ENCODE results near the gene CALCR. TPM values are rescaled to one million over a fixed set of nuclear protein-coding genes. Genes with fewer than 3 reads are reported as not detected.
"Not testable (repeated sequence)": the region's sequence is repeated elsewhere in the genome, so short reads cannot be mapped to it uniquely, and the experiment has no call there.

CALCR gene
- total RNA-seq, 2 donors from 2014 or later, result 0.45 TPM; not detected in 1

DNA sequence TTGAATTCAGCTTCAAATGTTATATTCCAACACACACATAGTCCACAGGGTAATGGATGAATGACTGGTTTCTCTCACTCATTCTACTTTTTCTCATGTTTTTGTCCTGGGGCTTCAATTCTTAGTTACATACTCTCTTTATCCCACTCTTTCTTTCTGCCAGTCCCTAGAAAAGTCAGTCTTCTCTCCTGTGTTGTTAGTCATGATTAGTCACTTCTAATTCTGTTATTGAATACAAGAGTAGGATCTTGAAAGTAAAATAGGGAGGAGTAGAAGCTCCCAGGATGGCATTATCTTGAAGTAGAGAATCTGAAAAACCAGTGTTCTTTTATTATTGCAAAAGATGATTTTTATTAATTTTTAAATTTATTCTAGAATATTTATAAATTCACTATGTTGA lies 45.5 kb upstream of the CALCR start:
- no peak for DNase-seq (ENCODE audit: low spot score)
- no peak overlapping the region for H3K27ac ChIP-seq
- no peaks in the 10 kb centered on the region for H3K9me3 ChIP-seq
- no peaks in the 10 kb centered on the region for H3K27me3 ChIP-seq (replicated peaks; ENCODE audit: insufficient read depth)
- no peaks in the 10 kb centered on the region for H3K36me3 ChIP-seq
- H3K4me3 ChIP-seq, result no peak overlapping the region
- intact Hi-C loops (cut with DNase I), result no loop called here
- H3K4me1 ChIP-seq (replicated peaks), result no peaks in the 10 kb centered on the region
- TF ChIP-seq POLR2A (IDR thresholded peaks at IDR 0.05) (no peak), POLR2AphosphoS5 (IDR thresholded peaks at IDR 0.05) (no peak)
- TF ChIP-seq, protein P1, sequence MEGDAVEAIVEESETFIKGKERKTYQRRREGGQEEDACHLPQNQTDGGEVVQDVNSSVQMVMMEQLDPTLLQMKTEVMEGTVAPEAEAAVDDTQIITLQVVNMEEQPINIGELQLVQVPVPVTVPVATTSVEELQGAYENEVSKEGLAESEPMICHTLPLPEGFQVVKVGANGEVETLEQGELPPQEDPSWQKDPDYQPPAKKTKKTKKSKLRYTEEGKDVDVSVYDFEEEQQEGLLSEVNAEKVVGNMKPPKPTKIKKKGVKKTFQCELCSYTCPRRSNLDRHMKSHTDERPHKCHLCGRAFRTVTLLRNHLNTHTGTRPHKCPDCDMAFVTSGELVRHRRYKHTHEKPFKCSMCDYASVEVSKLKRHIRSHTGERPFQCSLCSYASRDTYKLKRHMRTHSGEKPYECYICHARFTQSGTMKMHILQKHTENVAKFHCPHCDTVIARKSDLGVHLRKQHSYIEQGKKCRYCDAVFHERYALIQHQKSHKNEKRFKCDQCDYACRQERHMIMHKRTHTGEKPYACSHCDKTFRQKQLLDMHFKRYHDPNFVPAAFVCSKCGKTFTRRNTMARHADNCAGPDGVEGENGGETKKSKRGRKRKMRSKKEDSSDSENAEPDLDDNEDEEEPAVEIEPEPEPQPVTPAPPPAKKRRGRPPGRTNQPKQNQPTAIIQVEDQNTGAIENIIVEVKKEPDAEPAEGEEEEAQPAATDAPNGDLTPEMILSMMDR (IDR thresholded peaks at IDR 0.05), result no peak

DNA sequence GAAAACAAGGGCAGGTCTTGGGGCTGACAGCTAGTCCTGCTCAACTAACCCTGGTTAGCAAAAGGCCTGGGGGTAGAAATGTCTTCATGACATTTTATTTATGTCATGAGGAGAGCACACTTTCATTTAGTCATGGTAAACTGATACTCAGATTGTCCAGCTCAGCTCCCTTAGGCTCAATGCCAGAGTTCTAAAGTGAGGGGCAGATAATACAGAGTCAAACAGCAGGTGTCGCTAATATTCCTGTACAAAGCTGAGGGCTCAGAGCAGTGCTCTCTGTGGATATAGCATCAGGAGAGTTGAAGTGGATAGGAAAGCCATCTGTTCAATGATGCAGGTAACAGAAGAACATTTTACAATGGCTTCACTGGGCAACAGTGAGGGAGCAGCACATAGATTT lies 26.8 kb upstream of the CALCR start:
- no peak overlapping the region for H3K4me3 ChIP-seq
- no peaks in the 10 kb centered on the region for H3K9me3 ChIP-seq
- 75% methylated on average over 1 of the region's 1 CpG for WGBS
- no peak overlapping the region for H3K27ac ChIP-seq
- H3K36me3 ChIP-seq, result no peaks in the 10 kb centered on the region
- DNase-seq (ENCODE audit: low spot score), result no peak
- TF ChIP-seq POLR2AphosphoS5 (IDR thresholded peaks at IDR 0.05) (no peak), POLR2A (IDR thresholded peaks at IDR 0.05) (no peak)
- TF ChIP-seq, protein P1 (IDR thresholded peaks at IDR 0.05), result no peak
- intact Hi-C loops (cut with DNase I), result no loop called here
- no peaks in the 10 kb centered on the region for H3K27me3 ChIP-seq (replicated peaks; ENCODE audit: insufficient read depth)
- H3K4me1 ChIP-seq (replicated peaks), result no peaks in the 10 kb centered on the region

DNA sequence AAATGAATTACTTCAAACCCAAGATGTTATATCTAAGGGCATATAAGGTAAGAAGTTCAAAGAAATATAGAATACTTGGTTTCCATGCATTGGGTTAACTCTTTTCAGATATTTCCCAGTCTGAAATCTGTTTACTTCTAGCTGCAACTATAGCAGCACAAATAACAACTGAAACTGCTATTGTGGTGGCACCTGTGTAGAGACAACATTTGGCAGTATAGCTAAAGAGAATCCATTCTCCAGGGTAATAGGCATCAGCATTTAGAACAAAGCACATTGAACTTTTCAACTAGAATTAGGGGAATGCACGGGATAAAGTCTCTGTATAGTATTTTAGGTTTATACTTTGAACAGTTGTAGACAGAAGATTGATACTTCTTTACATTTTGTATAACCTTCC lies 19.7 kb upstream of the CALCR start:
- H3K4me1 ChIP-seq (replicated peaks), result no peaks in the 10 kb centered on the region
- WGBS, result 91% methylated on average over 1 of the region's 1 CpG
- H3K9me3 ChIP-seq, result no peaks in the 10 kb centered on the region
- H3K27ac ChIP-seq, result no peak overlapping the region
- no peaks in the 10 kb centered on the region for H3K36me3 ChIP-seq
- intact Hi-C loops (cut with DNase I), result no loop called here
- TF ChIP-seq, protein P1 (IDR thresholded peaks at IDR 0.05), result no peak
- TF ChIP-seq POLR2A (IDR thresholded peaks at IDR 0.05) (no peak), POLR2AphosphoS5 (IDR thresholded peaks at IDR 0.05) (no peak)
- H3K4me3 ChIP-seq, result no peak overlapping the region
- DNase-seq (ENCODE audit: low spot score), result no peak
- H3K27me3 ChIP-seq (replicated peaks; ENCODE audit: insufficient read depth), result no peaks in the 10 kb centered on the region

DNA sequence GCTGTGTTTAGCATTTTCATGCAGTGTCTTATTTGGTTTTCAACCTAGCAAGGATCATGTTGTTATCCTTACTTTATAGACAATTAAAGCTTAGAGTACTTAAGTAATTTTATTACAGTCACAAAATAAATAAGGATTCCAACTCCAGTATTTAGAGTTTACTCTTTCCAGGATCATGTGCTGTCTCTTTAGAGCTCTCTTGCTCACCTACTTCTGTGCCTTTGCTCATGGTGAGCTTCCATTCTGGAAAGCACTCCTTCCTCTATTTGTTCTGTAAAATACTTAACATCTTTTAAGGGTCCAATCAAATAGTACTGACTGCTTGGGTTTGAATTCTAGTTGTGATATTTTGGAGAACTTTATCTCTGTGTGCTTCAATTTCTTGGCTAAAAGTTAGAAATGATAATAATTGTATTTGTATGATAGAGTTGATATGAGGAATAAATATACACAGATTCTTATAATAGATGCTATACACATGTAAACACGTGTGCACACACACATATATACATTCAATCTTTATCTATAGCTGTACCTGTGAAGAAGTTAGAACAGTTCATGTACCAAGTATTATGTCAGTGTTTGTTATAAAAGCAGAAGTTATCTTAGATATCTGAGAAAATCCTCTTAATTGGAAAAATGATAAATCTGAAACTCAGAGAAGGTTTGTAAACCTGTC lies 18.2 kb upstream of the CALCR start:
- Histone ChIP-seq H3K9me3 (no peaks in the 10 kb centered on the region), H3K4me3 (no peak overlapping the region), H3K27me3 (replicated peaks; ENCODE audit: insufficient read depth) (no peaks in the 10 kb centered on the region), H3K27ac (no peak overlapping the region), H3K4me1 (replicated peaks) (no peaks in the 10 kb centered on the region), H3K36me3 (no peaks in the 10 kb centered on the region)
- DNase-seq (ENCODE audit: low spot score), result no peak
- 67% methylated on average over 1 of the region's 1 CpG for WGBS
- TF ChIP-seq, protein P1 (IDR thresholded peaks at IDR 0.05), result no peak
- no peak for TF ChIP-seq POLR2AphosphoS5 (IDR thresholded peaks at IDR 0.05)
- TF ChIP-seq POLR2A (IDR thresholded peaks at IDR 0.05), result no peak
- intact Hi-C loops (cut with DNase I), result no loop called here

DNA sequence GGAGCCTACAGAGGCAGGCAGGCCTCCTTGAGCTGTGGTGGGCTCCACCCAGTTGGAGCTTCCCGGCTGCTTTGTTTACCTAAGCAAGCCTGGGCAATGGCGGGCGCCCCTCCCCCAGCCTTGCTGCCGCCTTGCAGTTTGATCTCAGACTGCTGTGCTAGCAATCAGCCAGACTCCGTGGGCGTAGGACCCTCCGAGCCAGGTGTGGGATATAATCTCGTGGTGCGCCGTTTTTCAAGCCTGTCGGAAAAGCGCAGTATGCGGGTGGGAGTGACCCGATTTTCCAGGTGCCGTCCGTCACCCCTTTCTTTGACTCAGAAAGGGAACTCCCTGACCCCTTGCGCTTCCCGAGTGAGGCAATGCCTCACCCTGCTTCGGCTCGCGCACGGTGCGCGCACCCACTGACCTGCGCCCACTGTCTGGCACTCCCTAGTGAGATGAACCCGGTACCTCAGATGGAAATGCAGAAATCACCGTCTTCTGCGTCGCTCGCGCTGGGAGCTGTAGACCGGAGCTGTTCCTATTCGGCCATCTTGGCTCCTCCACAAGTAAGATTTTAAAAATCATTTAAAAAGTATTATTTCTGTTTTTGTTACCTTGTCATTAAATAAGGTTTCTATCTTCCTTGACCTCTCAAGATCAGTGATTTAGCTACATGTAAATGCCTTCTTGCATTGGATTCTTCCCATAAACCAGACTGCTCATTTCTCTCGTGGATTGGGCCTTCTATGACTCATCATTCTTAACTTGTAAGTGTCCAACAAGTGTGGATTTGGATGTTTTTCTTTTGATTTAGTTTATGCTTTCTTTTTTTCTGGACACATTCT lies 16.9 kb upstream of the CALCR start:
- H3K27ac ChIP-seq; H3K9me3 ChIP-seq; H3K27me3 ChIP-seq (replicated peaks; ENCODE audit: insufficient read depth); H3K36me3 ChIP-seq; DNase-seq (ENCODE audit: low spot score); intact Hi-C loops (cut with DNase I); H3K4me1 ChIP-seq (replicated peaks); H3K4me3 ChIP-seq: not testable (repeated sequence)
- WGBS, result 83% methylated on average over 30 of the region's 34 CpGs

DNA sequence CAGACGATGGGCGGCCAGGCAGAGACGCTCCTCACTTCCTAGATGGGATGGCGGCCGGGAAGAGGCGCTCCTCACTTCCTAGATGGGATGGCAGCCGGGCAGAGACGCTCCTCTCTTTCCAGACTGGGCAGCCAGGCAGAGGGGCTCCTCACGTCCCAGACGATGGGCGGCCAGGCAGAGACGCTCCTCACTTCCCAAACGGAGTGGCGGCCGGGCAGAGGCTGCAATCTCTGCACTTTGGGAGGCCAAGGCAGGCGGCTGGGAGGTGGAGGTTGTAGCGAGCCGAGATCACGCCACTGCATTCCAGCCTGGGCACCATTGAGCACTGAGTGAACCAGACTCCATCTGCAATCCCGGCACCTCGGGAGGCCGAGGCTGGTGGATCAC lies 11.9 kb upstream of the CALCR start:
- H3K36me3 ChIP-seq; H3K4me3 ChIP-seq; H3K27ac ChIP-seq; DNase-seq (ENCODE audit: low spot score); H3K4me1 ChIP-seq (replicated peaks); H3K27me3 ChIP-seq (replicated peaks; ENCODE audit: insufficient read depth); H3K9me3 ChIP-seq; intact Hi-C loops (cut with DNase I): not testable (repeated sequence)
- WGBS, result 95% methylated on average over 12 of the region's 22 CpGs

DNA sequence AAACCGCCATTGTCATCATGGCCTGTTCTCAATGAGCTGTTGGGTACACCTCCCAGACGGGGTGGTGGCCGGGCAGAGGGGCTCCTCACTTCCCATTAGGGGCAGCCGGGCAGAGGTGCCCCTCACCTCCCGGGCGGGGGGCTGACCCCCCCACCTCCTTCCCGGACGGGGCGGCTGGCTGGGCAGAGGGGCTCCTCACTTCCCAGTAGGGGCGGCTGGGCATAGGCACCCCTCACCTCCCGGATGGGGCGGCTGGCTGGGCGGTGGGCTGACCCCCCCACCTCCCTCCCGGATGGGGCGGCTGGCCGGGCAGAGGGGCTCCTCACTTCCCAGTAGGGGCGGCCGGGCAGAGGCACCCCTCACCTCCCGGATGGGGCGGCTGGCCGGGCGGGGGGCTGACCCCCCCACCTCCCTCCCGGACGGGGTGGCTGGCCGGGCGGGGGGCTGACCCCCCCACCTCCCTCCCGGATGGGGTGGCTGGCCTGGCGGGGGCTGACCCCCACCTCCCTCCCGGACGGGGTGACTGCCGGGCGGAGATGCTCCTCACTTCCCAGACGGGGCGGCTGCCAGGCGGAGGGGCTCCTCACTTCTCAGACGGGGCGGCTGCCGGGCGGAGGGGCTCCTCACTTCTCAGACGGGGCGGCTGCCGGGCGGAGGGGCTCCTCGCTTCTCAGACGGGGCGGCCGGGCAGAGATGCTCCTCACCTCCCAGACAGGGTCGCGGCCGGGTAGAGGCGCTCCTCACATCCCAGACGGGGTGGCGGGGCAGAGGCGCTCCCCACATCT lies 11.4 kb upstream of the CALCR start:
- not testable (repeated sequence) for DNase-seq (ENCODE audit: low spot score)

More for the DNA sequence above, 11.4 kb upstream of the CALCR start:
- intact Hi-C loops (cut with DNase I); H3K4me3 ChIP-seq; H3K36me3 ChIP-seq; H3K4me1 ChIP-seq (replicated peaks); H3K27me3 ChIP-seq (replicated peaks; ENCODE audit: insufficient read depth); H3K9me3 ChIP-seq; H3K27ac ChIP-seq: not testable (repeated sequence)
- WGBS, result 99% methylated on average over 11 of the region's 54 CpGs

Data from prostate gland (tissue), 2 donors.